RKO (cell line): ENCODE results near the gene TLE2.
"Not testable (repeated sequence)": the region's sequence is repeated elsewhere in the genome, so short reads cannot be mapped to it uniquely, and the experiment has no call there.

Experiments
- DNase-seq: peaks from one replicate; pipeline ENCODE4 v3.0.0-alpha.2; 2016; ENCODE audit warnings: low spot score

TLE2 gene

DNA sequence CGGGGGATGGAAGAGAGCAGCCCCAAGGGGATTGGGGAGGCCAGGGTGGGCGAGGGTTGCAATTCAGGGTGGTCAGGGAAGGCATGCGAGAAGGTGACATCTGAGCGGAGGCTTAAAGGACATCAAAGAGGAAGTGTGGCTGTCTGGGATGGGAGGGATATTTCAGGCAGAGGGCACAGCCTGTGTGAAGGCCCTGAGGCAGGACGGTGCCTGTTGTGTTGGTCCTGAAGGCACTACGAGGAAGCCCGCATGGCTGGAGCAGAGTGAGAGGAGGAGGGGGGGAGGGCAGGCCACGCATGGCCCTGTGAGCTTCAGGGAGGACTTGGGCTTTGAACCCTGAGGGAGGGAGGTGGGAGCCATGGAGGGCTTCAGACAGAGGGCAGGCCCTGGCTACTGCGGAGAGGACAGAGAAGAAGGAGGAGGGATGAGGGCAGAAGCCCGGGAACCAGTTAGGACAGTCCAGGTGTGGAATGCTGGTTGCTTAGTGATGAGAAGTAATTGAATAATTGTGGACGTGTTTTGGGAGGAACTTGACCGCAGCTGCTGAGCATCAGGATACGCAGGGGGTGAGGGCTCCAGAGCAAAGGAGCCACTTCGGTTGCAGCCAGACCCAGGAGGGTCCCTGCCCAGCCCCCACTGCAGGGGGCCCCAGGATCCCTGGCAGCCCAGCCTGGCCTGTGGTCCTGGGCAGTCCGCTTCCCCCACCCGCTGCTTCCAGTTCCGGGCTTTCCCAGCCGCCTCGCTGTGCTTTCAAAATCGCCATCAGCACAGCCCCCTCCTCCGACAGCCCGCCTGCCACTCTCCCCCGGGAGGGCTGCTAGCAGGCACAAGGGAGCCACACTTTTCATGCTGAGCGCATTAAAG lies 45.5 kb downstream of the TLE2 start:
- no peak for DNase-seq

DNA sequence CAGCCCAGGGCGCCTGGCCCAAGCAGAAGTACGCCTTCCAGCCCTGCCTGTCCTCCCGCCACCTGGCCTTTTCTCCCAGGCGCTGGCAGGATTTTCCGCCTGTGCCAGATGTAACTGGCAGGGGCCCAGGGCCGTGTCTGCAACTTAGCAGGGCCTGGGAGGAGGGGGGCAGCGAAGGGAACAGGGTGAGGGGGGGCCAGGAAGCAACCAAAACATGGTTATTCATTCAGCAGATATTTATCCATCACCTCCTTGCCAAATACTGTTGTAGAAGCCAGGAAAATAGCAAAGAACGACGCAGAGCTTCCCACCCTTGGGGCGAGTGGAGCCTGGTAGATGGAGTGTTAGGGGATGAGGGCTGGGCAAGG lies 46.1 kb downstream of the TLE2 start:
- DNase-seq, result no peak

DNA sequence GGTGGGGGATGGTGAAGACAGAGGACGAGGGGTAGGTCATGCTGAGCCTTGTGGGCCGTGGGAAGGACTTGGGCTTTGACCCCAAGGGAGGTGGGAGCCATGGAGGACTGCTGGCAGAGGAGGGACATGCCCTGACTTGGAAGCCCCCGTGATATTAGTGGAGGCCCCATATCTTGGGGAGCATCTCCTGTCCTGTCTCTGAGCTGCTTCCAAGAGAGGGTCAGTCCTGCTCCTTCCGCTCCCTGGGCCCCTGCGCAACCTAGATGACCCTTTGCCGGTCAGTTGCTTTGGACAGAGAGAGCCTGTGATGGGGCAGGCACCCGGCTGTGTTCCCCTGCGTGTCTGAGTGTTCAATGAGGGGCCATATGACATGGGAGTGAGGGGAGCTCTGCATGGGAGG lies 46.5 kb downstream of the TLE2 start:
- DNase-seq, result no peak

DNA sequence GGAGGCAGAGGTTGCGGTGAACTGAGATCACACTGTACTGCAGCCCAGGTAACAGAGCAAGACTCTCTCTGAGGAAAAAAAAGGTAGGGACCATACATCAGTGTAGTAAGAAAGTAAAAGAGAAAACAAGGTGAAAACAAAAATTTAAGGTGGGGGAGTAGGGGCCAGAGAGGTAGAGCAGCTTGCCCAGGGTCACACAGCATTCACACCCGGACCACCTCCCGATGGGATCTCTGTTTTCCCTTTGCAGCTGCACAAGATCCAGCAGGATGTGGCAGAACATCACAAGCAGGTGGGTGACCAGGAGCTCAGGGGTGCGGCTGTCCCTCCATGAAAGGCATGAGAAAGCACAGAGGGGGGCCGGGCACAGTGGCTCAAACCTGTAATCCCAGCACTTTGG lies 47.2 kb downstream of the TLE2 start:
- no peak for DNase-seq

DNA sequence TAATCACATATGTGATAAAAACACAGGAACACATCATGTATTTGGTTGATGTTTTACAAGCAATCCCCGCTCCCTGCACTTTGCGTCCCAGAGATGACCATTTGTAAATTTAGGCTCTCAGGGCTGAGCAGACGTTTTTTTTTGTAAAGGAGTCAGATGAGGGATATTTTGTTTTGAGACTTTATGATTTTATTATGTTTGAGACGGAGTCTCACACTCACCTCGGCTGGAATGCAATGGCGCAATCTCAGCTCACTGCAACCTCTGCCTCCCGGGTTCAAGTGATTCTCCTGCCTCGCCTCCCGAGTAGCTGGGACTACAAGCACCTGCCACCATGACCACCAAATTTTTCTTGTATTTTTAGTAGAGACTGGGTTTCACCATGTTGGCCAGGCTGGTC lies 50.3 kb downstream of the TLE2 start:
- DNase-seq, result no peak

DNA sequence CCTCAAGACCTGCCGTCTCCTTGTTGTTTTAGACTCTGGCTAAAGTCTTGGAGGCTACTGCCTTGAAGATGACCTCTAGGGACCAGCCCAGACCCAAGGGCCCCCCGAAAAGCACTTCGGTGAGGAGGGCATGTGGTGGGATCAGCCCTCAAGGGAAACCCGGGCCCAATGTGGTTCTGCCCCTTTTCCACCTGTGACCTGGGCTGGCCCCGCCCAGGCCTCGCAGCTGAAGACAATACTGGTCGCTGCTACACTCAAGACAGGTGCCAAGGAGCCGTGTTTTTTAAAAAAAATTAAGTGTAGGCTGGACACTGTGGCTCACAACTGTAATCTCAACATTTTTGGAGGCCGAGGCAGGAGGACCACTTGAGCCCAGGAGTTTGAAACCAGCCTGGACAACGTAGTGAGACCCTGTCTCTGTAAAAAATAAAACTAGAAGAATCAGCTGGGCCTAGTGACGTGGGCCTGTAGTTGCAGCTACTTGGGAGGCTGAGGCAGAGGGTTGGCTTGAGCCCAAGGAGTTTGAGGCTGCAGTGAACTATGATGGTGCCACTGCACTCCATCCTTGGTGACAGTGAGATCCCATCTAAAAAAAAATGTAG lies 50.8 kb downstream of the TLE2 start:
- DNase-seq, result no peak

DNA sequence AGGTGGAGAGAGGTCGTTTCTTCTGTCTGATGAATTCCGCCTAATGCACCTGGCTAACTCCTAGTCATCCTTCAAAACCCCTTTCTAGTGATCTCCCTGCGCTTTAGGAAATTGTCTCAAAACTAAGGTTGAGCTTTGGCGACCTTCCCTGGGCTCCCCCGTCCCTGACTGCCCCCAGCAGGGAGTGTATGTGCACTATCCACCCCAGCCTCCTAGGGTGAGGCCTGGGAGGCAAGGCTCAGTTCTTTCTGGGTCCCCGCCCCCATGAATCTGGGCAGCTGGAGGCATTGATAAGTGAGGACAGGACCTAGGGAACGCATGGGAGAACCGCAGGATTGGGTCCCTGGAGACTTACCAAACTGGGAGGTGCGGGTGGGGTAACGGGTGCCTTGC lies 51.3 kb downstream of the TLE2 start:
- peak; percentile 26 for DNase-seq

DNA sequence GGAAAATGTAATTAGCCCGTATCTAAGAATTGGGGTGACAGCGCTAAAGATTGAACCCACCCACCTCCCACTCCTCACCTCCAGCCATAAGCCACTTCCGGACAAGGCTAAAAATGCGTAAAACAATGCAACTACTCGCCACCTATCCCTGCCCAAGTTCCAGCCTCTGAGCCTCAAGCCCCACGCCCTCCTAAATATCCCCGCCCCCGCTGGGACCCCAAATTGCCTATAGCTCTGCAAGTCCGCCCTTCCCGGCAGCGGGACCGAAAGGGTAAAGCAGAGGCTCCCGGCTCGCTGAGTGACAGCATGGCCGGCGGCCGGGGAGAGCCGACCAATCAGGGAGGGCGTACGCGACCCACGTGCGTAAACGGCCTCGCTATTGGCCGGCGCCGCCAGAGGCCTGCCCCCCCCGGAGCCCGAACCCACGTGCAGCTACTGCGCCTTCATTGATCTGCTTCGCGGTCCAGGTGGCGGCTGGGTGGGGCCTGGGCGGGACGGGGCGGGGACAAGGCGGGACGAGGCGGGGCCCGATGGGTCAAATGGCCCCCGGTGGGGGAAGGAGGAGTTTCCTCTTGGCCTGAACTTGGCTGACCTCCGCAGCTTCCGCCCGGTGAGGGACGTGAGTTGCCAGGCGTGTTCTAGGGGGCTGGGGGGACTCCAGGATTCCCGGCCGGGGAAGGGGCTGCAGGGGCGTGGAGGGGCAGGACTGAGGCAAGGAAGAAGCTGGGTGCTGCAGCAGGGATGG lies 51.9 kb downstream of the TLE2 start, which contains the start of gene TLE6:
TSS of gene TLE6 (plus strand) at position 564 of the 745 bp plus-strand sequence. CDS start 670 bp downstream, outside the sequence.
- DNase-seq, result peak; percentile 98

DNA sequence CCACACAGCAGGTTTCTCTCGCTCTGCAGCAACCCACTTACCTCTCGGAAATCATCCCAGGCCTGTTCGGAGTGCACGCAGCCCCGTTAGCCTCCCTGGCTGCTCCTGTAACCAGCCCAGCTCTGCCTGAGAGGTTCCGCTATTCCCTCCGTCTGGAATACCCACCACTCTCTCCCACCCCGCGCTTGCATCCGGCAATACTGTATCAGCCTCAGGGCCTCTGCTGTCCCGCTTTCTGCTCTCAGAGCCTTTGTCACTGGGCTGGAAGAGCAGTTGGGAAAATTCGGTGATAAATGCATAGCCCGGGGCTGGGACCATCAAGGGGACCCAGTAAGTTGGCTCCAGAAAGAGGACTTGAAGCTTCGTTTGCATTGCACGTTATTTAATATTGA lies 52.5 kb downstream of the TLE2 start:
- DNase-seq, result no peak

DNA sequence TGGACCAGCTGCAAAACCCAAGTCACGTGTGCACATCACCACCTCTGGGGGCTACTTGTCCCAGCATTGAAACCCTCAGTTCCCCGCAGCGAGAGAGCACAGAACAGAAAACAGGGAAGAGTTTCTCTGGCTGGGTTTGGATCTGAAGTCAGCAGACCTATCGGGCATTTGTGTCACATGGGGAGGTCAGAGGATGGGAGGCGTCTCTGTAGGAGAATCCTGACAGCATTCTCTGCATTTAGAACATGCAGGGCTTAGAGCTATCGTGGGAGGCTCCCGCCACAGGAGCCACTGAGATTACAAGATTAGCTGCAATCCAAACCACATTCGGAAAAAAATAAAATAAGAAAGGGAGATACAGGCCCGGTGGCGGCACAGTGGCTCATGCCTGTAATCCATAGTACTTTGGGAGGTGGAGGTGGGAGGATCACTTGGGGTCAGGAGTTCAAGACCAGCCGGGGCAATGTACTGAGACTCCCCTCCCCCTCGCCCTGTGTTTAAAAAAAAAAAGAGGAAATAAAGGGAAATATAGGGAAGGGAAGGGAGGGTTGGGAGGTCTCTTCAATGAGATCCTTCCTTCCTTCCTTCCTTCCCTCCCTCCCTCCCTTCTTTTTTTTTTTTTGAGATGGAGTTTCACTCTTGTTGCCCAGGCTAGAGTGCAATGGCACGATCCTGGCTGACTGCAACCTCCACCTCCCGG lies 54.6 kb downstream of the TLE2 start:
- no peak for DNase-seq

DNA sequence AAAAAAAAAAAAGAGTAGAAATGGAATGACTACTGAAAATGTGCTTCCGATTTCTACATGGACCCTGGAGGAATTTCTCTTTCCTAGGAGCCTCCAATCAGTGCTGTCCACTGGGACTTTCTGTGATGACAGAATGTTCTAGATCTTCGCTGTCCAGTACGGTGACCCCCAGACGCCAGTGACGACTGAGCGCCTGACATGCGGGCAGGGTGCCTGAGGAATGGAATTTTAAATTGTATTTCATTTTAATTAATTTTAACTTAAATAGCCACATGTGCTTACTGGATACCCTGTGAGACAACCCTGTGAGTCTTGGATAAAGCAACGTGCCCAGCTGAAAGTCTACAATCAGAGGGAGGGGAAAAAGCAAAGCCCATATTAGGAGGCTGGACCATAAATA lies 55.9 kb downstream of the TLE2 start:
- DNase-seq, result no peak

DNA sequence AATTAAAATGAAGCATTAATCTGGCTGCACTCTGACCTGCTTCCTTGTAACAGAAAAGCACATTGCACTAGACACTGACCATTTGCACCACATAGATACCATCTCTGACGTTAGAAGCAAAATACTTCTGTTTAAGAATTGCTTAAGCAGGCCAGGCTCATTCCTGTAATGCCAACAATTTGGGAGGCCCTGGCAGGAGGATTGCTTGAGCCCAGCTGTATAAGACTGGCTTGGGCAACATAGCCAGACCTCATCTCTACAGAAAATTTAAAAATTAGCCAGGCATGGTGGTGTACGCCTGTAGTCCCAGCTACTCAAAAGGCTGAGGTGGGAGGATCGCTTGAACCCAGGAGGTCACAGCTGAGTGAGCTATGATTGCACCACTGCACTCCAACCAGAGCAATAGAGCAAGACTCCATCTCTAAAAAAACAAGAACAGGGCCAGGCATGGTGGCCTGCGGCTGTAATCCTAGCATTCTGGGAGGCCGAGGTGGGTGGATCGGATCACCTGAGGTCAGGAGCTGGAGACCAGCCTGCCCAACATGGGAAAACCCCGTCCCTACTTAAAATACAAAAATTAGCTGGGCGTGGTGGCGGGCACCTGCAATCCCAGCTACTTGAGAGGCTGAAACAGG lies 58.8 kb downstream of the TLE2 start:
- no peak for DNase-seq

DNA sequence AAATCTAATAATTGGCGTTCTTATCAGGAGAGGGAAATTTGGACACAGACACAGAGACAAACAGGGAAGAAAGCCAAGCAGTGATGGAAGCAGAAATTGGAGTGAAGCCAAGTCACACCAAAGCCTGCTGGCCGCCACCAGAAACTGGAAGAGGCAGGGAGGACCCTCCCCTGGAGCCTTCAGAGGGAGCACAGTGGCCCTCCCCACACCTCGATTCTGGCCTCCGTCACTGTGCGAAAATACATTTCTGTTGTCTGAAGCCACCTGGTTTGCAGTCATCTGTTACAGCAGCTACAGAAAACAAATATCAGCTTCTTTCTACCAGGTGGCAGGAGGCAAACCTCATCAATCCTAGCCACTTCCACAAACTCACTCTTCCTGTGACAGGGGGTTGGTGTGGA lies 60.0 kb downstream of the TLE2 start:
- DNase-seq, result no peak

DNA sequence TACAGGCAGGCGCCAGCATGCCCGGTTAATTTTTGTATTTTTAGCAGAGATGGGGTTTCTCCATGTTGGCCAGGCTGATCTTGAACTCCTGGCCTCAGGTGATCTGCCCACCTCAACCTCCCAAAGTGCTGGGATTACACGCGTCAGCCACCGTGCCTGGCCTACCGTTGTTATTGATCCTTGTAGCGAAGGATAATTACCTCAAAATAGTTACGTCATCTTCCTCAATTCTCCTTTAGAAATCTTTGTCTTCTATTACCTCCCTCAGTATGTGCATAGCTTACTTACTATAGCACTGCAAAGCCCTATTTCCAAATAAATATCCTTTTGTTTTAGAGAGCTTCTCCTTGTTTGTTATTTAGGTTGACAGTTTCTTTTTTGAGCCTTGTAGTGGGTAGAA lies 61.1 kb downstream of the TLE2 start:
- DNase-seq, result no peak

DNA sequence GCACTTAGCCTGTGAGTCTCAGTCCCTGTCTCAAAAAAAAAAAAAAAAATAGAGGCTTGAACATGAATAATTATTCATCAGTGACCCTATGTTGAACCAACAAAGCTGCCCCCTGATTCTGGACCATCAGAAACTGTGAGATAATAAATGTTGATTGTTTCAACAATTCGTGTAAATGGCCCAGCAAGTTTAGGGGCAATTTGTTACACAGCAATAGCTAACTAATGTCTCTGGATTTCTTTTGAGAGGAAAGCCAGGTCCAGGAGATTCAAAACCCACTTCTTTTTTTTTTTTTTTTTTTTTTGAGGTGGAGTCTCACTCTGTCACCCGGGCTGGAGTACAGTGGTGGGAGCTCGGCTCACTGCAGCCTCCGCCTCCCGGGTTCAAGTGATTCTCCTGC lies 64.2 kb downstream of the TLE2 start:
- no peak for DNase-seq

DNA sequence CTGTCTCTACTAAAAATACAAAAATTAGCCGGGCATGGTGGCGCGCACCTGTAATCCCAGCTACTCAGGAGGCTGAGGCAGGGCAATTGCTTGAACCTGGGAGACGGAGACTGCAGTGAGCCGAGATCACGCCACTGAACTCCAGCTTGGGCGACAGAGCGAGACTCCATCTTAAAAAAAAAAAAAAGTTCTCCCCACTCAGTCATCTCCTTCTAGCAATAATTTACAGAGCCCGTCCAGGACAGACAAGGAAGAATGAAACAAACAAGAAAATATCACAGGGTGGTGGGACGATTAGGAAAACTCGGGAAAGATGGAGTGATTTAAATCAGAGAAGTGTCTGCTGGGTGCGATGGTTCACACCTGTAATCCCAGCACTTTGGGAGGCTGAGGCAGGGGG lies 65.4 kb downstream of the TLE2 start:
- not testable (repeated sequence) for DNase-seq

DNA sequence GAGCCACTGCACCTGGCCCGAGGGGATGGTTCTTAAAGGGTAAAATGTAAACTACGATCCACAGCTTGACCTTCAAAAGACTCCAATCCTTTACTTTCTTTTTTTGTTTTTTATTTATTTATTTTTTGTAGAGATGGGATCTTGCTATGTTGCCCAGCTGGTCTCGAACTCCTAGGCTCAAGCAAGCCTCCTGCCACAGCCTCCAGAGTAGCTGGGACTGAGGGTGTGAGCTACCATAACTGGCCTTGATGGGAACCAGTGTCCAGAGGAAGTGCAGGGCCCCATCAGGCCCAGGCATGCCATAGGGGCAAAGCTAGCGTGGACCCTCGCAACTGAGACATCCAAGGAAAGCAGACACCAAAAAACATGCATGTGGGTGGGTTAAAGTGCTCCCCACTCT lies 66.0 kb downstream of the TLE2 start:
- DNase-seq, result no peak

DNA sequence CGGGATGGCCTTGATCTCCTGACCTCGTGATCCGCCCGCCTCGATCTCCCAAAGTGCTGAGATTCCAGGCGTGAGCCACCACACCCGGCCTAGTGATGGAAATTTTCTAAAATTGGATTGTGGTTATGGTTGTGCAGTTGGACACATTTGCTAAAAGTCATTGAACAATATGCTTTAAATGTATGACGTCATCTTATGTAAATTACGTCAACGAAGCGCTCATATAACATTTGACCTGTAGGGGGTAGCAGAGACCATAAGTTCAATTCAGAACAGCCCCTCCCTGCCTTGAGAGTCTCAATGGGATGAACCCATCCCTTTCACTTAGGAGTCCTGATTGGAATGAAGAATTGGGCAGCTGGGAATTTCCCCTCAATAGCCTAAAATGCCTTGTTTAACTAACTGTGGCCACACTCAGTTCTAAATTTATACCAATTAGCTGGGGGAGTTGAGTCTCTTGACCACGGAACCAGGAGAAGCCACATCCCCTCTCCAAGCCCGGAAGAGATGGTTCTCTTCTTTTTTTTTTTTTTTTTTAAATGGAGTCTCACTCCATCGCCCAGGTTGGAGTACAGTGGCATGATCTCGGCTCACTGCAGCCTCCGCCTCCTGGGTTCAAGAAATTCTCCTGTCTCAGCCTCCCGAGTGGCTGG lies 66.9 kb downstream of the TLE2 start:
- peak; percentile 79 for DNase-seq

DNA sequence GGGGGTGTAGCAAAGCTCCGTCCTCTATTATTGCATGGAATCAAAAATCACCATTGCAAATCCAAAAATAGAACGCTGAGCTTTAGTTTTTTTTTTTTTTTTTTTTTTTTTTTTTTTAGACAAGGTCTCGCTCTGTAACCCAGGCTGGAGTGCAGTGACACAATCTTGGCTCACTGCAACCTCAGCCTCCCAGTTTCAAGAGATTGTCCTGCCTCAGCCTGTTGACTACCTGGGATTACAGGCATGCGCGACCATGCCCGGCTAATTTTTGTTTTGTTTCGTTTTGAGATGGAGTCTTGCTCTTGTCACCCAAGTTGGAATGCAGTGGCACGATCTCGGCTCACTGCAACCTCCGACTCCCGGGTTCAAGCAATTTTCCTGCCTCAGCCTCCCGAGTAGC lies 69.0 kb downstream of the TLE2 start:
- DNase-seq, result no peak

DNA sequence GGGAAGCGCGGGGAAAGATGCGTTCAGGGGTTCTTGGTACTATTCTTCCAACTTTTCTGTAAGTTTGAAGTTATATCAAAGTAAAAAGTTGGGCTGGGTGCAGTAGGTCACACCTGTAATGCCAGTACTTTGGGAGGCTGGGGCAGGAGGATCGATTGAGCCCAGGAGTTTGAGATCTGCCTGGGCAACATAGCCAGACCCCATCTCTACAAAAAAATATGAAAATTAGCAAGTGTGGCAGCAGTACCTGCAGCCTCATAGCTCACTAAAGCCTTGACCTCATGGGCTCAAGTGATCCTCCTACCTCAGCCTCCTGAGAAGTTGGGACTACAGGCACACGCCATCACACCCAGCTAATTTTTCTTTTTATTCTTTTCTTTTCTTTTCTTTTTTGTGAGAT lies 71.9 kb downstream of the TLE2 start:
- DNase-seq, result no peak

DNA sequence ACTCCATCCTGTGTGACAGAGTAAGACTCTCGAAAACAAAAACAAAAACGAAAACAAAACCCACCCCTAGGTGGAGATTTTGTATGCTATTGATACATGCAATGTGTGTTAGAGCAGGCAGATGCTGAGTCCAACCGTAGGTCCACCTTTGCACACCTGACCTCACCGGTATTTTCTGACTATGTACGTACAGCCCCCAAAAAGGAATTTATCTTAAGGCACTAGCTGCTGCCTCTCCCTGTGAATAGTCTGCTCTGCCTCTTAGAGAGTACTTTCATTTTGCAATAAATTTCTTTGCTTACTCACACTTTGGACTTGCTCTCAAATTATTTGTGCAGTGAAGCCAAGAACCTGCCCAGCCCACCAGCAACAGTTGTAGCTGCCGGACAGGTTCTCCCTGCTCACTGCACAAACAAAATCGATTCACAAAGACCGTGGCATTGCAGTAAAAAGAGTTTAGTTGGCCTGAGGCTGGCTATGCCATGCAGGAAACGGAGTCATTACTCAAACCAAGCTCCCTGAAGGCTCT lies 76.1 kb downstream of the TLE2 start:
- DNase-seq, result no peak
